GM11168 (cell line): ENCODE data around the gene PPP5C.
"Not testable (repeated sequence)": the region's sequence is repeated elsewhere in the genome, so short reads cannot be mapped to it uniquely, and the experiment has no call there.

Source experiments
- in situ Hi-C: fragments of 300-500 bp; cut with MboI; formaldehyde crosslinking; loops from one replicate; pipeline ENCODE4 v1.12.0; 2022; ENCODE audit warnings: low sequenced_read_pairs; ENCODE audit not compliant: unreplicated experiment

The PPP5C gene

DNA sequence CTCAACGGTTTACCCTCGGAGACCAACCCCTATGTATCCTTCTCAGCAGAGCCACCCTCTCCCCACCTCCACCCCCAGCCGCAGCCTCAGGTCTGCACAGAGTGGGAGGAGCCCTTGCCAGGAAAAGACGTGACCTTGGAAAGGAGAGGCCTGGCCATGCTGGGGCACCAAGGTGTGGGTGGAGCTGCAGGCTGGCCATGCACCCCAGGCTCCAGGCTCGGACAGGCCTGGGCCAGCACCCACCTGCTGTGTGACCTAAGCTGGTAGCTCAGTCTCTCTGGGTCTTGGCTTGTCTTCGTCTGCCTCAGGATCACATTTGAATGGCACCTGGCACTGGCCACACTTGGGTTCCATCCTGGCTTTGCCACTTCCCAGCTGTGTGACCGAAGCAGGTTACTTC is 37.0 kb downstream of the PPP5C start:
- in situ Hi-C loops, result no loop called here

DNA sequence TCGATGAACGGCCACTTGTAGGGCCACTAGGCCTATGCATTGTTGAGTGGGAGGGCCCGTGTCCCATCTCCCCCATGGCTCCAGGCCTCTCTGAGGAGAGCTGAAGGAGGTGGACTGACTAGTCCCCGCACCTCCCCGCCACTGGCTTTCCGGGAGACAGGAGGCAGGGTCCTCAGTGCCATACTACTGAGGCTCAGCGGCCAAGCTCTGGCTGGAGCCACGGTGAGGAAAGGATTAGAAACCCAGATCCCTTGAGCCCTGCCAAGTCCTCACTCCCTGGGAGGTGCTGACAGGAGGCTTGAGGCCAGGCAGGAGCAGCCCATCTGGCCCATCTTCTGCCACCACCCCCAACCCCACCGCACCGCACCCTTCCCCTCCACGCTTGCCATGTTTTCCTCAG is 37.5 kb downstream of the PPP5C start:
- in situ Hi-C loops, result no loop called here

DNA sequence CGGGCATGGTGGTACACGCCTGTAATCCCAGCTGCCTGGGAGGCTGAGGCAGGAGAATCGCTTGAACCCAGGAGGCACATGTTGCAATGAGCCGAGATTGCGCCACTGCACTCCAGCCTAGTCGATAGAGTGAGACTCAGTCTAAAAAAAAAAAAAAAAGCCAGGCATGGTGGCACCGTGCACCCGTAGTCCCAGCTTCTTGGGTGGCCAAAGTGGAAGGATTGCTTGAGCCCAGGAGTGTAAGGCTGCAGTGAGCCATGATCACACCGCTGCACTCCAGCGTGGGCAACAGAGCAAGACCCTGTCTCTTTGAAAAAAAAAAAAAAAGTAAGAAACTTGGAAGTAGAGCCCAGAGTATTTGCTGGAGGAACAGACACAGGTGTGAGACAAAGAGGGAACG is 38.7 kb downstream of the PPP5C start:
- in situ Hi-C loops, result no loop called here

GRCh38 chr19:46386151-46386550 is 39.3 kb downstream of the PPP5C start:
- in situ Hi-C loops, result no loop called here

DNA sequence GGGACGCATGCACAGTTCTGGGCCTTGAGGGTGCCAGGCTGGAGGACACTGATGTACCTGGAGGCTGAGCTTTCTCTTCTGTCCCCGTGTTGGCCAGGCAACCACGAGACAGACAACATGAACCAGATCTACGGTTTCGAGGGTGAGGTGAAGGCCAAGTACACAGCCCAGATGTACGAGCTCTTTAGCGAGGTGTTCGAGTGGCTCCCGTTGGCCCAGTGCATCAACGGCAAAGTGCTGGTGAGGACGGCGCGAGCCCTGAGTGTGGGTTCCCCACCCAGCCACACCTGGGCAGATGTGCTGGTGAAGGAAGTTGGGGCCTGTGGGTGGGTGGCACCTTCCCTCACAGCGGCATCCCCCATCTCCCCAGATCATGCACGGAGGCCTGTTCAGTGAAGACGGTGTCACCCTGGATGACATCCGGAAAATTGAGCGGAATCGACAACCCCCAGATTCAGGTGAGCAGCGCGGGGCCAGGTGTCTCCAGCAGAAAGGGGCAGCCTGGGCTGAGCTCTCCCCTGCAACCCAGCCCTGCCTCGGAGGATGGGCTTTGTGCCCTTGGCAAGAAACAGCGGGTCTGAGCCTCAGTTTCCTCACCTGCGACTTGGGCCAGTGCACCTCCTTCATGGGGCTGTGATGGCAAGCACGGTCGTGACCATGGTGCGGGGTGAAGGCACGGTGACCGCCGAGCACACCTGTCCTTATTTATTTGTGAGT is 40.3 kb downstream of the PPP5C start:
- in situ Hi-C loops, result no loop called here

DNA sequence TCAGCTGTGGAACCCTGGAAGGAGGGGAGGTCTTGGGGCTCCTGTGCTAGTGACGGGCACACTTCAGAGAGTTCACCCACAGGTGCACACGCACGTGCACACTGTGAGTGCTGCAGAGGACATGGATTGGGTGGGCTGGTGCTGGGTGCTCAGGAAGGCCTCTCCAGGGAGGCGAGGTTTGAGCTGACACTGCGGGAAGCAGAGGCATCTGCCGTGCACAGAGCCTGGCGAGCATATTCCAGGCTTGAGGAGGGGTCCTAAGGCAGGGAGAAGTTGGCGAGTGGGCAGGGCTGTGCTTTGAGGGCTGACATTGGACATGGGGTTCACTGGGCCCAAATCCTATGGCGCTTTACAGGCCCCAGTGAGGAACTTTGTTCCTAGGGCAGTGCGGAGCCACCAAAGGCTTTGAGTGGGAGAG is 40.8 kb downstream of the PPP5C start:
- in situ Hi-C loops, result no loop called here

- in situ Hi-C loops, result no loop called here
Measured at GRCh38 chr19:46388311-46389095, 41.6 kb downstream of the PPP5C start.

- in situ Hi-C loops, result no loop called here
Measured at GRCh38 chr19:46390121-46390858, 43.4 kb downstream of the PPP5C start.

GRCh38 chr19:46390866-46391265 is 44.0 kb downstream of the PPP5C start:
- in situ Hi-C loops, result no loop called here

DNA sequence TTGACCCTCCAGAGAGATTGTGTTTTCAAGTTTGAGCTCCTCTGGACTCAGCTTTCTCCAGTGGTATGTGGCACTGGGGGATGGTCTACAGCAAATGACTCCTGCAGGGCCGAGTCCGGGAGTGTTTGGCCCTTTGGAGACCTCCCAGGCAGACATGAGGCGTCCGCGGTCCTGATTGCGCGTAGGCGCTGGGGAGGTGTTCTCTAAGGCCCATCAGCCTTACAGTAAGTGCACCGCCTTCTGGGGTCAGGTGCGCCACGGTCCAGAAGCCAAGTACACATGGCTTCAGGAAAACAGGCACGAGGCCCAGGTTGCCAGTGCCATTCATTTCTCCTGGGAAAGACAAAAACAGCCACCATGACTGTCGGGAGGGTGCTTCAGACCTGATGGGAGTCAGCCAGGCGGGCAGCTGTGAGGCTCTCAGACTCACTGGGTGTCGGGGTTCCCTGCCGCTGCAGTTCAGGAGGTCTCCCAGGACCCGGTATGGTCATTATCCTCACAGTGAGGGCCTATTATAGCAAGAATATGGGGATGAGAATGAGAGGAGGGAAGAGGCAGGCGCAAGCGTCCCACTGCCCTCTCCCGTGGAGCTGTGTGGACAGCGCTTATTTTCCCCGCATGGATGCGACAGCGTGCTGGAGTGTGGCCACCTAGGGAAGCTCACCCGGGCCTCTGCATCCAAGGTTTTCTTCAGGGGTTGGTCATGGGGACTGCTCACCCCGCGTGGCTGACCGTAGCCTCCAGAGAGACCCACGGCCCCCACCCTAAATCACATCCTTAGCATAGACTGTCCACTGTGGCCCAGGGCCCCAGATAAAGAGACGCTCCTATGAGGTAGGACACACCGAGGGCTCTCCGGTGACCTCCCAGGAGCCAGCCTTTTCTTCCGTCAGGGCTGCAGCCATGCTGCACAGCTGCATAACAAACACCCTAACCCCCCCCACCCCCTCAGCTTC is 44.7 kb downstream of the PPP5C start:
- in situ Hi-C loops, result no loop called here

DNA sequence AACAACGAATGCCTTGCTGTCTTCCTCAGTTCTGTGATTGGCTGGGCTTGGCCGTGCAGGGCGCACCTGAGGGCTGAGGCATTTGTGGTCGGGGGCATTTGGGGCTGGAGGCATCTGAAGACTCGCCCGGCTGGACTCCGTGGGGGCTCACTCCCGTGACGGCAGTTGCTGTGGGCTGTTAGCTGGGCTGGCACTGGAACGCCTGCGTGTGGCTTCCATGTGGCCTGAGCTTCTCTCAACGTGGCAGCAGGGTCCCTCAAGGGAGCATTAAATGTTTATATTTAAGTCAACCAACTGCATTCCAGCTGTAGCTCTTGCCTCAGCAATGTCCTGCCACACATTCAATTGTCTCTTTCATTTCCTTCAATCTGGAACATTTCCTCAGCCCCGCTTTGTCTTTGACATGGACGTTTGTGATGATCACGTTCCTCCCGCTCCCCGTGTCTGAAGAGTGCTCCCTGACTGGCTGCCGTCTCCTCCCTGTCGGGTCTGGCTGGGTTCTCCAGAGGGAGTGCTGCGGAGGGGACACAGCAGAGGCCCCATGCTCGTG is 45.4 kb downstream of the PPP5C start:
- in situ Hi-C loops, result no loop called here

GRCh38 chr19:46392837-46393236 is 46.0 kb downstream of the PPP5C start:
- in situ Hi-C loops, result no loop called here

- in situ Hi-C loops, result no loop called here
Measured at GRCh38 chr19:46393456-46394401, 46.8 kb downstream of the PPP5C start.

DNA sequence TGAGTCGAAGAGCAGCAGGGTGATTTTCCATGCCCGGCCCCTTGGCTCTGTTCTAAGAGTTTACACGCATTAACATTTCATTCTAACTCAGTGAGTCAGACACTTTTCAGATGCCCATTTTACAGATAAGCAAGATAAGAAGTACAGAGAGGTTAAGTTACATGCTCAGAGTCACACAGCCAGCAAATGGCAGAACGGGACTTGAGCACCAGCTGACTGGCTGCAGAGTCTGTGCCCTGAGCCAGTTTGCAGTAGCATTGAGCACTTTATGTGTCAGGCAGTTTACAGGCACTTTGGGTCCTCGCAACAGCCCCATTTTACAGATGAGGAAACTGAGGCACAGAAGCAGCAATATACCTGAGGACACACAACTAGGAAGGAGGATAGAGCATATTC is 47.5 kb downstream of the PPP5C start:
- in situ Hi-C loops, result no loop called here

DNA sequence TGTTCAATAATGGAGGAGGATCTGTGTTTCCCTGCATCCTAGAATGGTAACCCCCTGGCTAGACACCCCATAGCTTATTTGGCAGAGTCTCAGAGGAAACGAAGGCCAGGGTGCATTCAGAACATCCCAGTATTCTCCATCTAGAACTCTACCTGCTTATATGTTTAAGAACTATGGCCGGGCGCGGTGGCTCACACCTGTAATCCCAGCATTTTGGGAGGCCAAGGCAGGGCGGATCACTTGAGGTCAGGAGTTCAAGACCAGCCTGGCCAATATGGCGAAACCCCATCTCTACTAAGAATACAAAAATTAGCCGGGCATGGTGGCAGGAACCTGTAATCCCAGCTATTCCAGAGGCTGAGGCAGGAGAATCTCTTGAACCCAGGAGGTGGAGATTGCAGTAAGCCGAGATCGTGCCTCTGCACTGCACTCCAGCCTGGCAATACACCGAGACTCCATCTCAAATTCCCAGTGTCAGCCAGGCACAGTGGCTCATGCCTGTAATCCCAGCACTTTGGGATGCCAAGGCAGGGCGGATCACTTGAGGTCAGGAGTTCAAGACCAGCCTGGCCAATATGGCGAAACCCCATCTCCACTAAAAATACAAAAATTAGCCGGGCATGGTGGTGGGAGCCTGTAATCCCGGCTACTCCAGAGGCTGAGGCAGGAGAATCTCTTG is 51.1 kb downstream of the PPP5C start:
- in situ Hi-C loops, result not testable (repeated sequence)

GRCh38 chr19:46402725-46403124 is 55.8 kb downstream of the PPP5C start:
- in situ Hi-C loops, result loop anchor here (5.0 kb wide), 1 partner anchor 85 kb away; no protein-coding TSS in a partner anchor

GRCh38 chr19:46404055-46404752 is 57.3 kb downstream of the PPP5C start:
- in situ Hi-C loops, result loop anchor here (5.0 kb wide), 1 partner anchor 83 kb away; no protein-coding TSS in a partner anchor
